SK-N-MC (cell line): ENCODE measurements around the gene PAEP.

ENCODE experiments used
- DNase-seq: peaks from one replicate; pipeline ENCODE4 v3.0.0-alpha.2; 2011; ENCODE audit warnings: low read depth, low spot score
- H3K27ac ChIP-seq: fragments of 200-600 bp; sonication (generic); 2 replicates; pipeline ENCODE4 v1.5.1; 2016; ENCODE audit warnings: mixed run types
- H3K36me3 ChIP-seq: fragments of 200-600 bp; sonication (generic); 2 replicates; pipeline ENCODE4 v1.6.1; 2017; ENCODE audit warnings: antibody characterized with exemption, low read length, mixed read lengths; ENCODE audit not compliant: insufficient read depth
- H3K4me3 ChIP-seq: fragments of 200-600 bp; sonication (generic); 2 replicates; pipeline ENCODE4 v1.5.1; 2016
- H3K9ac ChIP-seq: fragments of 200-600 bp; sonication (generic); 2 replicates; pipeline ENCODE4 v1.8.0; 2017; ENCODE audit warnings: mixed run types, mixed read lengths; ENCODE audit not compliant: insufficient read length
- H3K9me3 ChIP-seq: fragments of 200-600 bp; sonication (generic); 2 replicates; pipeline ENCODE4 v1.6.1; 2017; ENCODE audit warnings: low read depth, mild to moderate bottlenecking, antibody characterized with exemption, low read length, moderate library complexity, mixed read lengths
- EZH2 ChIP-seq: fragments of 200-600 bp; sonication (generic); IDR thresholded peaks from one replicate; pipeline ENCODE4 v1.6.1; 2017; ENCODE audit warnings: antibody characterized with exemption
- FOXP2 ChIP-seq: optimal IDR thresholded peaks from 2 replicates; pipeline ENCODE3; 2011; ENCODE audit warnings: mild to moderate bottlenecking, moderate library complexity; ENCODE audit not compliant: insufficient read depth; ENCODE audit errors: extremely low read length, control extremely low read depth
- POLR2AphosphoS5 ChIP-seq: IDR thresholded peaks from 2 replicates; pipeline ENCODE4 v1.6.1; 2012; ENCODE audit warnings: mild to moderate bottlenecking, low read depth, low read length, borderline replicate concordance

Gene PAEP

GRCh38 chr9:135584371-135584770 lies 22.8 kb downstream of the PAEP start:
- no peaks in the 10 kb centered on the region for H3K9me3 ChIP-seq
- no peak overlapping the region for H3K27ac ChIP-seq
- TF ChIP-seq FOXP2 (no peak), EZH2 (no peak), POLR2AphosphoS5 (no peak)
- DNase-seq = no peak
- no peak overlapping the region for H3K9ac ChIP-seq
- no peak overlapping the region for H3K4me3 ChIP-seq
- H3K36me3 ChIP-seq = no peaks in the 10 kb centered on the region

GRCh38 chr9:135584934-135585333 lies 23.4 kb downstream of the PAEP start:
- no peaks in the 10 kb centered on the region for H3K36me3 ChIP-seq
- no peak overlapping the region for H3K9ac ChIP-seq
- H3K9me3 ChIP-seq = no peaks in the 10 kb centered on the region
- H3K4me3 ChIP-seq = no peak overlapping the region
- no peak for TF ChIP-seq EZH2
- no peak for TF ChIP-seq FOXP2
- TF ChIP-seq POLR2AphosphoS5 = no peak
- no peak overlapping the region for H3K27ac ChIP-seq
- no peak for DNase-seq

- H3K27ac ChIP-seq = no peak overlapping the region
- H3K9ac ChIP-seq = no peak overlapping the region
- H3K9me3 ChIP-seq = no peaks in the 10 kb centered on the region
- no peak overlapping the region for H3K4me3 ChIP-seq
- no peak for TF ChIP-seq EZH2
- TF ChIP-seq FOXP2 = no peak
- no peak for DNase-seq
- no peaks in the 10 kb centered on the region for H3K36me3 ChIP-seq
These were observed 25.1 kb downstream of the PAEP start for GRCh38 chr9:135586601-135587109.

- Histone ChIP-seq H3K9ac (no peak overlapping the region), H3K9me3 (no peaks in the 10 kb centered on the region), H3K27ac (no peak overlapping the region), H3K36me3 (no peaks in the 10 kb centered on the region), H3K4me3 (no peak overlapping the region)
- no peak for DNase-seq
- TF ChIP-seq FOXP2 (no peak), POLR2AphosphoS5 (no peak), EZH2 (no peak)
These were observed 26.1 kb downstream of the PAEP start for GRCh38 chr9:135587658-135588057.

DNA sequence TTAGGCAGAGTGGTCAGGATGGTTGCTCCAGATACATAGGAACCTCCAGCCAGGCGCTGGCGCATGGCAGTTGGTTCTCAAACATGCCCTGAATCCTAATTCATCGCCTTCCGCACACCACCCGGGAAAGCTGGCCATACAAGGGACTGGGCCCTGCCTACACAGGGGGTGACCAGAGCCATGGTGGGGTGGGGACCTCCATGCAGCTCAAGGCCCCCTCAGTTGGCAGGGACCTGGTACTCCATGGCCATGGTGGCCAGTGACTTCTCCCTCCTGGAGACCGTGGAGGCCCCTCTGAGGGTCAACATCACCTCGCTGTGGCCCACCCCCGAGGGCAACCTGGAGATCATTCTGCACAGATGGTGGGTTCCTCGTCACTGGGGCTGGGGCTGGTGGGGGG lies 26.8 kb downstream of the PAEP start:
- no peak overlapping the region for H3K9ac ChIP-seq
- no peaks in the 10 kb centered on the region for H3K36me3 ChIP-seq
- no peak for DNase-seq
- H3K27ac ChIP-seq = no peak overlapping the region
- no peak overlapping the region for H3K4me3 ChIP-seq
- TF ChIP-seq EZH2 (no peak), POLR2AphosphoS5 (no peak), FOXP2 (no peak)
- no peaks in the 10 kb centered on the region for H3K9me3 ChIP-seq

DNA sequence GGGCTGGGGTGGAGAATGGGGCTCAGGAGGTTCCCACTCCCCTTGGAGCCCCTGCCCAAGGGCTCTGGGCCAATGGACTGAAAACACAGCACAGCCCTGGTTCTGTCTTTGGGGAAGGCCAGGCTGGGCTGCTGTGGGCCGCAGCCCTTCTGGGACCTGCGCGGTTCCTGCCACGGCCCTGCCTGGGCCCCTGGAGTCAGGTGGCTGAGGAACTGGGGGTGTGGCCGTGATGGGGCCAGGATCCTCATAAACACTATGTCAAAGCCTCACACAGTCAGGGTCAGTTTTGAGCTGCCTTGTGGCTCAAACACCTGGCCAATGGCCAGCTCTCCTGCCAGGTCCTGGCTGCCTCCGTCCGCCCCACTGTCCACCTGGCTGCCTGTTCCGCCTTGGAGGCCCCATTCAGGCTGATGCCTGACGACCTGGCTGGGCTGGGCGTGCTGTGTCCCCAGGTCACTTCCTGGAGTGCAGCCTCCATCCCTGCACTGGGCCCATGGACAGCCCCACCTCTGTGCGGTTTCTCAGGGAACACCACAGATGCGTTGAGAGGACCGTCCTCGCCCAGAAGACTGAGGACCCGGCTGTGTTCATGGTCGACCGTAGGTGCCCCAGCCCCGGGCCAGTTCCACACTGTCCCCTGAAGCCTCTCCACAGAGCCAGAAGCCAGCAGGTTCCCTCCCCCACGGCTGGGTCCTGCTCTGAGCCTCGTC lies 27.5 kb downstream of the PAEP start:
- Histone ChIP-seq H3K27ac (no peak overlapping the region), H3K36me3 (no peaks in the 10 kb centered on the region), H3K4me3 (no peak overlapping the region), H3K9me3 (no peaks in the 10 kb centered on the region), H3K9ac (no peak overlapping the region)
- TF ChIP-seq POLR2AphosphoS5 (no peak), EZH2 (no peak), FOXP2 (no peak)
- DNase-seq = no peak

- TF ChIP-seq POLR2AphosphoS5 (no peak), EZH2 (no peak), FOXP2 (no peak)
- Histone ChIP-seq H3K9me3 (no peaks in the 10 kb centered on the region), H3K36me3 (no peaks in the 10 kb centered on the region), H3K9ac (no peak overlapping the region), H3K27ac (no peak overlapping the region), H3K4me3 (no peak overlapping the region)
- DNase-seq = no peak
These were observed 28.3 kb downstream of the PAEP start for GRCh38 chr9:135589596-135590485.

DNA sequence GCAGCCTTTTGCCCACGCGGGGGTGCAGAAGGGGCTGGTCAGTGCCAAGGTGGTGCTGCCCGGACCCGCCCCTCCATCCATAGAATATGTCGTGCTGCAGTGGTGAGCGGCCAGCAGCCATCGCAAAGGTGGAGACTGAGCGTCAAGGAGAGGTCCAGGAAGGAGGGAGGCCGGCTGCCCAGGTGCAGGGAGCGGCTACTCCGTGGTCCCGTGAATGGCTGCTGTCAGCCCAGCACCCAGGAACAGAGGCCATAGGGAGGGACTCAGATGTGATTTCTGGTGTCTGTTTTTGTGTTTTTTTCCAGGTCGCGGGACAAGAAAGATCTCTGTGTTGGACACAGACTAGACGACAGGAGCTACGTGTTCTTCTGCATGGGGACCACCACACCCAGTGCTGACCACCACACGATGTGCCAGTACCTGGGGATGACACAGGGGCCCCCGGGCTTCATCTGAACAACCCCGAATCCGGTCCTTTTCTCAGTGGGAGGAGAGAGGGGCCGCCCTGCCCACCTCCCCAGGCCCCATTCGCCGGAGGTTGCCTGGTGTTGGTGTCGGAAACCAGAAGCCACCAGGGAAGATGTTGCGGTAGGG lies 29.0 kb downstream of the PAEP start:
- Histone ChIP-seq H3K27ac (no peak overlapping the region), H3K9me3 (no peaks in the 10 kb centered on the region; the same call in 1 of the 2 replicates), H3K9ac (no peak overlapping the region), H3K4me3 (no peak overlapping the region), H3K36me3 (no peaks in the 10 kb centered on the region)
- TF ChIP-seq FOXP2 = no peak
- no peak for TF ChIP-seq POLR2AphosphoS5
- no peak for TF ChIP-seq EZH2
- DNase-seq = no peak
